CD4-positive, alpha-beta T cell (primary cell): ENCODE results near the gene LACTB. TPM values are rescaled to one million over a fixed set of nuclear protein-coding genes. Genes with fewer than 3 reads are reported as not detected.

Experiments
- ATAC-seq: fragments of 200-7000 bp; cut with Tn5 transposase; one replicate; pipeline ENCODE4 v1.10.0; 2022; ENCODE audit warnings: mild to moderate bottlenecking; ENCODE audit not compliant: poor library complexity
- CTCF ChIA-PET: fragments of 350-600 bp; sonication (Branson Sonifier 250); formaldehyde crosslinking; loops from one replicate; lab custom pipeline; 2021; ENCODE audit warnings: antibody characterized with exemption, inconsistent platforms; lab: Charles Lee
- POLR2A ChIA-PET: fragments of 350-600 bp; sonication (Branson Sonifier 250); formaldehyde crosslinking; loops from one replicate; lab custom pipeline; 2021; ENCODE audit warnings: antibody characterized with exemption, inconsistent platforms; lab: Charles Lee
- DNase-seq, 14 experiments: peaks; one replicate each; pipeline ENCODE4 v3.0.0-alpha.2; 2013 to 2020; ENCODE audit warnings: mixed read lengths in 2 of 14
- H3K27ac ChIP-seq, 2 donors: one replicate each; pipeline versions ENCODE4 v1.5.1 to v1.7.0; 2013; ENCODE audit warnings: low read length in 2 of 2, low read depth in 1 of 2, mild to moderate bottlenecking in 1 of 2
- H3K27me3 ChIP-seq, 2 experiments: 1 replicate in 1 of 2; 2 replicates in 1 of 2; pipeline versions ENCODE4 v1.6.1 to v1.7.0; 2013; ENCODE audit warnings: low read length in 2 of 2, control low read depth in 1 of 2, mild to moderate bottlenecking in 1 of 2, moderate library complexity in 1 of 2; ENCODE audit not compliant: insufficient read depth in 2 of 2, control insufficient read depth in 1 of 2
- H3K36me3 ChIP-seq: one replicate; pipeline ENCODE4 v1.6.1; 2013; ENCODE audit warnings: low read length, control low read depth; ENCODE audit not compliant: insufficient read depth
- H3K4me1 ChIP-seq: one replicate; pipeline ENCODE4 v1.6.1; 2013; ENCODE audit warnings: low read length, control low read depth; ENCODE audit not compliant: insufficient read depth
- H3K4me3 ChIP-seq: one replicate; pipeline ENCODE4 v1.5.1; 2013; ENCODE audit warnings: mild to moderate bottlenecking, low read length, moderate library complexity
- H3K9me3 ChIP-seq, 2 experiments: 1 replicate in 1 of 2; 2 replicates in 1 of 2; pipeline versions ENCODE4 v1.6.1 to v1.7.0; 2013; ENCODE audit warnings: low read length in 2 of 2, mild to moderate bottlenecking in 2 of 2, control low read depth in 1 of 2, moderate library complexity in 1 of 2; ENCODE audit not compliant: control insufficient read depth in 1 of 2, insufficient read depth in 1 of 2
- H3K27ac Mint-ChIP-seq: one replicate; pipeline ENCODE4 v1.8.0; 2020; ENCODE audit warnings: mixed read lengths
- H3K27me3 Mint-ChIP-seq: one replicate; pipeline ENCODE4 v1.8.0; 2021; ENCODE audit warnings: mixed read lengths
- H3K36me3 Mint-ChIP-seq: one replicate; pipeline ENCODE4 v1.8.0; 2021; ENCODE audit warnings: low read depth, mixed read lengths
- H3K4me1 Mint-ChIP-seq: one replicate; pipeline ENCODE4 v1.8.0; 2021; ENCODE audit warnings: low read depth, mixed read lengths
- H3K4me3 Mint-ChIP-seq: one replicate; pipeline ENCODE4 v1.8.0; 2020; ENCODE audit warnings: mild to moderate bottlenecking, mixed read lengths
- H3K9me3 Mint-ChIP-seq: one replicate; pipeline ENCODE4 v1.8.0; 2020; ENCODE audit warnings: mixed read lengths
- intact Hi-C, 2 experiments: fragments of 100-400 bp; cut with DNase I in 1 of 2; cut with micrococcal nuclease in 1 of 2; formaldehyde crosslinking; loops; one replicate each; pipeline versions ENCODE4 v1.15.1 to v1.9.0; 2023 to 2025; cut with DNase I, micrococcal nuclease
- total RNA-seq, 174 experiments: library from RNA in 2 of 174; stranded (reverse) in 2 of 174; gene quantifications; one replicate each; pipeline ENCODE4 v1.2.3 and lab custom pipeline; 2021 to 2026
- TF ChIP-seq, protein P1 (sequence below): fragments of 200-600 bp; IDR thresholded peaks from one replicate; pipeline ENCODE4 v1.8.0; 2022; ENCODE audit warnings: antibody characterized with exemption, mild to moderate bottlenecking

The LACTB gene
- total RNA-seq, 2 experiments from 2014 or later, result 6.9 to 7.0 TPM

DNA sequence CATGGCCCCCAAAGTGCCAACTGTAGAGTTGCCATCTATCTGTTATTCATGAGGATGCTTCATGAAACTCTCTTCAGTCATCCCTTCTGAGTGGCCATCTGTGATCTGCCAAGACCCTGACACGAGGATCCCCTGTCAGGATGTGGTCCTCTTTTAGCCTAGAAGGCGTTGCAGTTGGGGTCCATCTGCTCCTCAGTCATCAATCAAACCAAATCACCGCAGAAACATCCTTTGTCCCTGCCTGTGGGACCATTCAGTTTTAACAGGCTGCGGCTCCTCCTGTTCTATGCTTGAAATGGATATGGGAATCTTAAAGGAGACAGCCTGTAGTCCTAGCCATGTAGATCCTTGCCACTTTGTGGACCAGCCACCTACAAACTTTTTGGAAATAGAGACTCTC, 41.6 kb downstream of the LACTB start:
- no peak overlapping the region for H3K4me3 Mint-ChIP-seq
- H3K4me1 Mint-ChIP-seq, result peaks cover 5% of the 10 kb centered on the region
- TF ChIP-seq, protein P1, sequence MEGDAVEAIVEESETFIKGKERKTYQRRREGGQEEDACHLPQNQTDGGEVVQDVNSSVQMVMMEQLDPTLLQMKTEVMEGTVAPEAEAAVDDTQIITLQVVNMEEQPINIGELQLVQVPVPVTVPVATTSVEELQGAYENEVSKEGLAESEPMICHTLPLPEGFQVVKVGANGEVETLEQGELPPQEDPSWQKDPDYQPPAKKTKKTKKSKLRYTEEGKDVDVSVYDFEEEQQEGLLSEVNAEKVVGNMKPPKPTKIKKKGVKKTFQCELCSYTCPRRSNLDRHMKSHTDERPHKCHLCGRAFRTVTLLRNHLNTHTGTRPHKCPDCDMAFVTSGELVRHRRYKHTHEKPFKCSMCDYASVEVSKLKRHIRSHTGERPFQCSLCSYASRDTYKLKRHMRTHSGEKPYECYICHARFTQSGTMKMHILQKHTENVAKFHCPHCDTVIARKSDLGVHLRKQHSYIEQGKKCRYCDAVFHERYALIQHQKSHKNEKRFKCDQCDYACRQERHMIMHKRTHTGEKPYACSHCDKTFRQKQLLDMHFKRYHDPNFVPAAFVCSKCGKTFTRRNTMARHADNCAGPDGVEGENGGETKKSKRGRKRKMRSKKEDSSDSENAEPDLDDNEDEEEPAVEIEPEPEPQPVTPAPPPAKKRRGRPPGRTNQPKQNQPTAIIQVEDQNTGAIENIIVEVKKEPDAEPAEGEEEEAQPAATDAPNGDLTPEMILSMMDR, result no peak
- no peaks in the 10 kb centered on the region for H3K36me3 Mint-ChIP-seq
- intact Hi-C loops, result no loop called here
- H3K9me3 Mint-ChIP-seq, result no peaks in the 10 kb centered on the region
- ATAC-seq (no peak), DNase-seq (no peak)
- CTCF ChIA-PET, result no interaction called here
- Histone ChIP-seq H3K9me3 (no peaks in the 10 kb centered on the region), H3K4me1 (peaks cover 4% of the 10 kb centered on the region), H3K27me3 (no peaks in the 10 kb centered on the region), H3K27ac (no peak overlapping the region), H3K36me3 (no peaks in the 10 kb centered on the region), H3K4me3 (no peak overlapping the region)
- no peak overlapping the region for H3K27ac Mint-ChIP-seq
- no peaks in the 10 kb centered on the region for H3K27me3 Mint-ChIP-seq
- POLR2A ChIA-PET, result no interaction called here

DNA sequence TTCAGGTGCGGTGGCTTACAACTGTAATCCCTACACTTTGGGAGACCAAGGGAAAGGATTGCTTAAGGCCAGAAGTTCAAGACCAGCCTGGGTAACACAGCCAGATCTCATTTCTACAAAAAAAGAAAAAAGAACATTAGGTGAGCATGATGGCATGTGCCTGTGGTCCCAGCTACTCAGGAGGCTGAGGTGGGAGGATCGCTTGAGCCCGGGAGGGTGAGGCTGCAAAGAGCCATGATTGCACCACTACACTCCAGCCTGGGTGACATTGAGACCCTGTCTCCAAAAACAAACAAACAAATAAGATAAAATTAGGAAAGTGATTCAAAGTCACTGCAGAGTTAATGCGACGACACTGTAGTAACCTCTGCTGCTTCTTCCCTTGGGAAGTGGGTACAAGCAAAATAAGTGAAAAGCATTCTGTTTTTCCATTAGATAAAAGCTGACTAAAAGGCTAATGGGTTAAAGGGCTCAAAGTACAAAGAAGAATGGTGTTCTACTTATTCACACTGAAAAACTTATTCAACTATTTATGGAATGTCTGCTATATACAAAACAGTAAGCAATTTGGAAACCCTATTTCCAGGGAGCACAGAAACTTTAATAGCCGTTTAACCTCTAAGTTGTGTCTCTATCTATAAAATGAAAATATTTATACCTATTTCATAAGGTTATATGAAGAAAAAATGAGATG, 43.7 kb downstream of the LACTB start:
- Histone ChIP-seq H3K9me3 (no peaks in the 10 kb centered on the region), H3K27ac (no peak overlapping the region), H3K36me3 (no peaks in the 10 kb centered on the region), H3K27me3 (no peaks in the 10 kb centered on the region), H3K4me3 (no peak overlapping the region), H3K4me1 (no peaks in the 10 kb centered on the region)
- TF ChIP-seq, protein P1, result no peak
- POLR2A ChIA-PET, result interaction anchor here (0.9 to 1.9 kb wide), 2 partner anchors 8 to 32 kb away, joined by 3 to 8 read pairs; partner anchors contain the start of gene RPS27L
- CTCF ChIA-PET, result interaction anchor here (0.6 to 1.6 kb wide), 4 partner anchors 17 to 990 kb away, joined by 3 to 5 read pairs (median 4); no protein-coding TSS in a partner anchor
- intact Hi-C loops, result loop anchor here in 1 of 2 experiments (5.0 kb wide), 1 partner anchor 237 kb away; no protein-coding TSS in a partner anchor
- no peak overlapping the region for H3K4me3 Mint-ChIP-seq
- ATAC-seq, result no peak
- no peak overlapping the region for H3K27ac Mint-ChIP-seq
- no peaks in the 10 kb centered on the region for H3K36me3 Mint-ChIP-seq
- no peaks in the 10 kb centered on the region for H3K9me3 Mint-ChIP-seq
- DNase-seq, result no peak
- peaks cover 5% of the 10 kb centered on the region for H3K4me1 Mint-ChIP-seq
- no peaks in the 10 kb centered on the region for H3K27me3 Mint-ChIP-seq

DNA sequence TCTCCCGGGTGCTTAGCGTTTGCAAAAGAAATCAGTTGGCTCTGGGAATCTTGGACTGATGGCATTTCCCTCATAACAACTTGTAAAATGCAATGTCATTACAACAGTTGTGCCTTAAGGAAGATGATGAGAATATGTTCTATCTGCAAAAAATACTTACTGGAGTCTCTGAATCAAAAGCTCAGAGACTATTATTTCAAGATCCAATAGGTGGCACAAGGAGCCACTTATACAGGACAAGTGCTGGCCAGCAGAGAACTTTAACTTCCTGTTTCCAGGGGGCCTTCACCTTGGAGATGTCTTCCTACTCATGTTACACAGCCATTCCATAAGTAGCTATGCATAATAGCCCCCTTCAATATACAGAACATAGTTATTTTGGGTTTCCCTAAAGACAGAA, 44.6 kb downstream of the LACTB start:
- Mint-ChIP-seq H3K36me3 (no peaks in the 10 kb centered on the region), H3K4me1 (peaks cover 5% of the 10 kb centered on the region)
- ATAC-seq, result peak; percentile 37

More for the DNA sequence above, 44.6 kb downstream of the LACTB start:
- H3K4me3 ChIP-seq, result no peak overlapping the region
- no peaks in the 10 kb centered on the region for H3K9me3 ChIP-seq
- intact Hi-C loops, result loop anchor here in 1 of 2 experiments (5.0 kb wide), 1 partner anchor 236 kb away; no protein-coding TSS in a partner anchor
- TF ChIP-seq, protein P1, result peak; percentile 38
- DNase-seq, result peak in 3 of 14 experiments; percentile 44 to 54 (median 46)
- H3K27me3 ChIP-seq, result no peaks in the 10 kb centered on the region
- no peaks in the 10 kb centered on the region for H3K36me3 ChIP-seq
- no peaks in the 10 kb centered on the region for H3K27me3 Mint-ChIP-seq
- ChIA-PET POLR2A (interaction anchor here (0.6 to 1.9 kb wide), 8 partner anchors 9 to 235 kb away, joined by 3 to 8 read pairs (median 3); partner anchors contain the start of gene RPS27L), CTCF (interaction anchor here (0.6 to 1.5 kb wide), 7 partner anchors 26 to 122 kb away, joined by 3 to 6 read pairs (median 3); no protein-coding TSS in a partner anchor)
- no peaks in the 10 kb centered on the region for H3K9me3 Mint-ChIP-seq
- no peak overlapping the region for H3K27ac Mint-ChIP-seq
- no peak overlapping the region for H3K27ac ChIP-seq
- no peaks in the 10 kb centered on the region for H3K4me1 ChIP-seq
- H3K4me3 Mint-ChIP-seq, result no peak overlapping the region
